GM23248 (cell line): ENCODE measurements around the gene CTNNB1.

Experiments
- EZH2 ChIP-seq: fragments of 200-600 bp; sonication (generic); IDR thresholded peaks from 2 replicates; pipeline ENCODE4 v1.6.1; 2018; ENCODE audit warnings: antibody characterized with exemption, mild to moderate bottlenecking; ENCODE audit not compliant: insufficient read depth, poor library complexity, severe bottlenecking
- EZH2phosphoT487 ChIP-seq: fragments of 200-600 bp; sonication (generic); IDR thresholded peaks from 2 replicates; pipeline ENCODE4 v1.6.1; 2018; ENCODE audit warnings: antibody characterized with exemption, moderate library complexity, mild to moderate bottlenecking, low read depth; ENCODE audit not compliant: insufficient read depth

GRCh38 chr3:41251593-41251992 lies 52.3 kb downstream of the CTNNB1 start:
- TF ChIP-seq EZH2phosphoT487 (no peak), EZH2 (no peak)
